Kidney (tissue), 14 donors: ENCODE measurements around the gene LRRC26. TPM values are rescaled to one million over a fixed set of nuclear protein-coding genes. Genes with fewer than 3 reads are reported as not detected.
"Not testable (repeated sequence)": the region's sequence is repeated elsewhere in the genome, so short reads cannot be mapped to it uniquely, and the experiment has no call there.

Source experiments
- DNase-seq, 5 donors: peaks; one replicate each; pipeline ENCODE4 v3.0.0-alpha.2; 2013 to 2020
- FAIRE-seq: peaks from 2 replicates; lab custom pipeline; 2012; peaks lifted over from hg19 to GRCh38; lab: Jason Lieb, UNC
- H3K27ac ChIP-seq, 2 donors: one replicate each; pipeline ENCODE4 v1.7.0; 2013; ENCODE audit warnings: low read depth in 2 of 2, low read length in 2 of 2, inconsistent platforms in 1 of 2
- H3K27me3 ChIP-seq: one replicate; pipeline ENCODE4 v1.7.1; 2013; ENCODE audit warnings: low read length, inconsistent platforms; ENCODE audit not compliant: control insufficient read depth, insufficient read depth
- H3K36me3 ChIP-seq, 3 donors: one replicate each; pipeline versions ENCODE4 v1.7.0 to v1.7.1; 2013; ENCODE audit warnings: low read length in 3 of 3, control low read depth in 1 of 3, inconsistent platforms in 1 of 3; ENCODE audit not compliant: insufficient read depth in 3 of 3, control insufficient read depth in 2 of 3
- H3K4me1 ChIP-seq, 3 donors: one replicate each; pipeline versions ENCODE4 v1.7.0 to v1.7.1; 2013; ENCODE audit warnings: low read length in 3 of 3, inconsistent platforms in 1 of 3, low read depth in 1 of 3; ENCODE audit not compliant: control insufficient read depth in 2 of 3, insufficient read depth in 2 of 3
- H3K4me3 ChIP-seq, 3 donors: one replicate each; pipeline versions ENCODE4 v1.7.0 to v1.8.1; 2013; ENCODE audit warnings: low read length in 3 of 3, control low read depth in 1 of 3, inconsistent platforms in 1 of 3
- H3K9ac ChIP-seq, 3 donors: one replicate each; pipeline versions ENCODE4 v1.7.0 to v1.7.1; 2013; ENCODE audit warnings: low read length in 3 of 3, control low read depth in 1 of 3, inconsistent platforms in 1 of 3
- H3K9me3 ChIP-seq, 3 donors: one replicate each; pipeline versions ENCODE4 v1.7.0 to v1.7.1; 2013; ENCODE audit warnings: low read length in 3 of 3, control low read depth in 1 of 3, inconsistent platforms in 1 of 3; ENCODE audit not compliant: control insufficient read depth in 2 of 3, insufficient read depth in 1 of 3
- intact Hi-C: fragments of 100-400 bp; cut with DNase I; formaldehyde crosslinking; loops from one replicate; pipeline ENCODE4 v1.11.1; 2022
- polyA plus RNA-seq: library from polyadenylated mRNA; stranded (reverse); fragments of 350-450 nt; fragmentation: Illumina TruSeq; extraction: RNeasy Lipid Tissue Mini Kit (QIAGEN cat#74804); gene quantifications from one replicate; pipeline ENCODE4 v1.2.3, GENCODE V29; 2014; ENCODE audit warnings: low read depth, low replicate concordance; ENCODE audit not compliant: insufficient read depth
- total RNA-seq: library from RNA; stranded (reverse); fragmentation: NEBNext Ultra II Directional; extraction: Animal tissue kit (Norgen Biotek cat#: 25700); gene quantifications from one replicate; pipeline ENCODE4 v1.2.1, GENCODE V29; 2021
- TF ChIP-seq, protein P1 (sequence below): IDR thresholded peaks from 3 replicates; pipeline ENCODE4 v1.5.1; 2012; ENCODE audit warnings: mild to moderate bottlenecking, moderate library complexity, borderline replicate concordance; ENCODE audit not compliant: insufficient read depth; ENCODE audit errors: extremely low read depth
- donor health status: control.
- donor health status: control.
- donor health status: control.
- donor health status: control.
- donor health status: control.
- donor health status: DM: yes; HTN: yes; CAD: no.
- donor health status: Normal renal cell carcinoma (clear cell type).

The LRRC26 gene
- total and polyA plus RNA-seq, 2 donors from 2014 or later = 0.25 TPM; not detected in 1

DNA sequence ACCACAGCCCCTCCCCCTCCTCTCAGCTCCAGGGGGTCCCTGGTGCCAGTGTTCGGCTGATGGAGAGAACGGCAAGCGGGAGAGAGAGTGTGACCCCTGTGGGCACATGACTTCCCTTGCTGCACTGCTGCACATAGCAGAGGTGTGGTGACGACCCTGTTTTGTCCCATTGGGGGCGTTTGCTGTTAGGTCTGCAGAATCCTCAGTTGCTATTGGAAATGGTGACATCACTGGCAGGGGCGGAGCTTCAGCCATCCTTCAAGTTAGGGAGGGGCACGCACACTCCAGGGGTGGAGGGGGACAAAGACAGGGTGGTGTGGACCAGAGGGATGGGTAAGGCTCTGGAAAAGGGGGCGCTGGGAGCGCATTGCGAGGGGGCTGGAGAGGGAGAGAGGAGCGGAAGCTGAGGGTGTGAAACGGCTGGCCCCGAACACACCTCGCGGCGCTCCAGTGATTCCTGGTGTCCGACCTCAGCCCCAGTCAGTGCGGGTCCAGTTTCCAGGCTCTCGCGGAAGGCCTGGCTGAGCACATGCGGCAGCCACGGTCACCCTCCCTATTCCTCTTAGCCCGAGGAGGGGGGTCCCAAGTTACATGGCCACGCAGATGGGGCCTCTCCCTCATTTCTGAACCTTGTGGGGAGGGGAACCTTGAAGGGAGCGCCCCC, 31.7 kb downstream of the LRRC26 start:
- Histone ChIP-seq H3K27ac (no peak overlapping the region), H3K9ac (no peak overlapping the region), H3K4me3 (no peak overlapping the region), H3K36me3 (no peaks in the 10 kb centered on the region), H3K27me3 (peaks cover 23% of the 10 kb centered on the region), H3K9me3 (no peaks in the 10 kb centered on the region), H3K4me1 (no peaks in the 10 kb centered on the region)
- DNase-seq (no peak), FAIRE-seq (no peak)
- TF ChIP-seq, protein P1, sequence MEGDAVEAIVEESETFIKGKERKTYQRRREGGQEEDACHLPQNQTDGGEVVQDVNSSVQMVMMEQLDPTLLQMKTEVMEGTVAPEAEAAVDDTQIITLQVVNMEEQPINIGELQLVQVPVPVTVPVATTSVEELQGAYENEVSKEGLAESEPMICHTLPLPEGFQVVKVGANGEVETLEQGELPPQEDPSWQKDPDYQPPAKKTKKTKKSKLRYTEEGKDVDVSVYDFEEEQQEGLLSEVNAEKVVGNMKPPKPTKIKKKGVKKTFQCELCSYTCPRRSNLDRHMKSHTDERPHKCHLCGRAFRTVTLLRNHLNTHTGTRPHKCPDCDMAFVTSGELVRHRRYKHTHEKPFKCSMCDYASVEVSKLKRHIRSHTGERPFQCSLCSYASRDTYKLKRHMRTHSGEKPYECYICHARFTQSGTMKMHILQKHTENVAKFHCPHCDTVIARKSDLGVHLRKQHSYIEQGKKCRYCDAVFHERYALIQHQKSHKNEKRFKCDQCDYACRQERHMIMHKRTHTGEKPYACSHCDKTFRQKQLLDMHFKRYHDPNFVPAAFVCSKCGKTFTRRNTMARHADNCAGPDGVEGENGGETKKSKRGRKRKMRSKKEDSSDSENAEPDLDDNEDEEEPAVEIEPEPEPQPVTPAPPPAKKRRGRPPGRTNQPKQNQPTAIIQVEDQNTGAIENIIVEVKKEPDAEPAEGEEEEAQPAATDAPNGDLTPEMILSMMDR = no peak
- intact Hi-C loops = no loop called here

DNA sequence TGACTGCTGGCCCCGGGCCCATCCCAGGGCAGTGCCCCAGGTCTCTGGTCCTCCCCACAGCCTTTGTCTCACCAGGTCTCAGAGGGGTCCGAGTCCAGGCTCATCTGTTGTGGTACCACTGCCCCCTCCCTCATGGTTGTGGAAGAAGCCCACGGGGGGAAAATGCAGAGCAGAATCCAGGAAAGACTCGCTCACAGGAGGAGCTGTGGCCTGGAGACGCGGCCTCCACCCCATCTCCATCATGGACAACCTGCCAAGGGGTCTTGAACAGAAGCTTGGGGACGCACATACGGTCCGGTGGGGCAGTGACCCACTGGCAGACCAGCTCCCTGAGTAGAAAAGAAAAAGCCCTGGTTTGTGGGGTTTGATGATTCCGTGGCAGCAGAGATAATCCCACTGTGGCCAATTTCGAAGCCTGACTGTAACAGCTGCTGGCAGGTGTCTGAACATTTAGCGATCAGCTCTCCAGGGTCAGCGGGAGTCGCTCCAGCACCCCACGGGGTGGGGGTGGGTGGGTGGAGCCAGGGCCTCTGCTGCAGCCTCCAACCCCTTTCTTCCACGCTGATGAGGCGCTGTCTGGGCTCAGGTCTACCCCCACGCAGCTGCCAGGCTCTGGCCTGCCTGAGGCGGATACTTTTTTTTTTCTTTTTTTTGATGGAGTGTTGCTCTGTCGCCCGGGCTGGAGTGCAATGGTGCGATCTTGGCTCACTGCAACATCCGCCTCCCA, 32.8 kb downstream of the LRRC26 start:
- FAIRE-seq (no peak), DNase-seq (no peak)
- H3K27me3 ChIP-seq = peaks cover 23% of the 10 kb centered on the region

DNA sequence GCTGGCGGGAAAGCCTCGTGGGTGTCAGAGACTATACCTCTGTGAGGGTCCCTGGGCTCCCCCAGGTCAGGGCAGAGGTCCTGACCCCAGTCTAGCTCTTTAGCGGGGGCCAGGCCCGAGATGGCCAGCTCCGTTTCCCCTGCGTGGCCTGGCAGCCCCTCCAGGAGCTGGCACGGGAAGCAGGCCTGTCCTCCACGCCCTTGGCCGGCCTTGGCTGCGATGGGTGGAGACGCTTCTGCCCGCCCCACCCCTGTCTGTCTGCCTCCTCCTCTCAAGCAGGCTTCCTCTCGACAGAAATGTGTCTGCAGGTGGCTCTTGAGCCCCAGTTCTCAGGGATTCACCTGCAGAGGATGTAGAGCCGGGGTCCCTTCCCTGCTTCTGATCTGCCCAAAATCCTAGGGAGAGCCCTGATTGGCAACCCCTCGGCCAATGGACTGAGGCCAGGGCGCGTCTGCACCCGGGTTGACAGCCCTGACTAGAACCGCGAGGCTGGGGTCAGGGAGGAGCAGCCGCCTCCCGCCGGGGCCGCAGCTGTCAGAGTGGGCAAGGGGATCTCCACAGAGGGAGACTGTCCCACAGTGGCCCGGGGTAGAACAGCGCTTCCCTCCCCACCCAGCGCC, 33.5 kb downstream of the LRRC26 start:
- Histone ChIP-seq H3K4me1 (no peaks in the 10 kb centered on the region), H3K27me3 (peaks cover 21% of the 10 kb centered on the region), H3K27ac (no peak overlapping the region), H3K9ac (no peak overlapping the region), H3K4me3 (no peak overlapping the region), H3K9me3 (no peaks in the 10 kb centered on the region), H3K36me3 (no peaks in the 10 kb centered on the region)
- no peak for DNase-seq
- FAIRE-seq = no peak
- intact Hi-C loops = no loop called here
- TF ChIP-seq, protein P1 = no peak

More for the DNA sequence above, 32.8 kb downstream of the LRRC26 start:
- TF ChIP-seq, protein P1 = no peak
- no peak overlapping the region for H3K27ac ChIP-seq
- no peak overlapping the region for H3K4me3 ChIP-seq
- H3K36me3 ChIP-seq = no peaks in the 10 kb centered on the region
- H3K9me3 ChIP-seq = no peaks in the 10 kb centered on the region
- intact Hi-C loops = no loop called here
- H3K9ac ChIP-seq = no peak overlapping the region
- H3K4me1 ChIP-seq = no peaks in the 10 kb centered on the region

DNA sequence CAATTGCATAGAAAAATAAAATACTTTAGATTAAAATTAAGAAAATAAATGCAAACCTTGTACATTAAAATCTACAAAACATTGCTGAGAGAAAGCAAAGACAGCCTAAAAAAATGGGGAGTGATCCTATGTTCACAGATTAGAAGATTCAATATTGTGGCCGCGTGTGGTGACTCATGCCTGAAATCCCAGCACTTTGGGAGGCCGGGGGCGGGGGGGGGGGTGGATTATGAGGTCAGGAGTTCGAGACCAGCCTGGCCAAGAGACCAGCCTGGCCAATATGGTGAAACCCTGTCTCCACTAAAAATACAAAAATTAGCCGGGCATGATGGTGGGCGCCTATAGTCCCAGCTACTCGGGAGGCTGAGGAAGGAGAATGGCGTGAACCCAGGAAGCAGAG, 34.7 kb downstream of the LRRC26 start:
- H3K36me3 ChIP-seq, H3K9ac ChIP-seq, FAIRE-seq, DNase-seq, H3K4me1 ChIP-seq, H3K9me3 ChIP-seq, intact Hi-C loops, H3K4me3 ChIP-seq, H3K27ac ChIP-seq: not testable (repeated sequence)
- peaks cover 16% of the 10 kb centered on the region for H3K27me3 ChIP-seq
